Measurements from ENCODE around the gene PDGFB.

PDGFB gene

GRCh38 chr22:39234472-39234787, 10.4 kb downstream of the PDGFB start:
- TF ChIP-seq, protein P1, sequence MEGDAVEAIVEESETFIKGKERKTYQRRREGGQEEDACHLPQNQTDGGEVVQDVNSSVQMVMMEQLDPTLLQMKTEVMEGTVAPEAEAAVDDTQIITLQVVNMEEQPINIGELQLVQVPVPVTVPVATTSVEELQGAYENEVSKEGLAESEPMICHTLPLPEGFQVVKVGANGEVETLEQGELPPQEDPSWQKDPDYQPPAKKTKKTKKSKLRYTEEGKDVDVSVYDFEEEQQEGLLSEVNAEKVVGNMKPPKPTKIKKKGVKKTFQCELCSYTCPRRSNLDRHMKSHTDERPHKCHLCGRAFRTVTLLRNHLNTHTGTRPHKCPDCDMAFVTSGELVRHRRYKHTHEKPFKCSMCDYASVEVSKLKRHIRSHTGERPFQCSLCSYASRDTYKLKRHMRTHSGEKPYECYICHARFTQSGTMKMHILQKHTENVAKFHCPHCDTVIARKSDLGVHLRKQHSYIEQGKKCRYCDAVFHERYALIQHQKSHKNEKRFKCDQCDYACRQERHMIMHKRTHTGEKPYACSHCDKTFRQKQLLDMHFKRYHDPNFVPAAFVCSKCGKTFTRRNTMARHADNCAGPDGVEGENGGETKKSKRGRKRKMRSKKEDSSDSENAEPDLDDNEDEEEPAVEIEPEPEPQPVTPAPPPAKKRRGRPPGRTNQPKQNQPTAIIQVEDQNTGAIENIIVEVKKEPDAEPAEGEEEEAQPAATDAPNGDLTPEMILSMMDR (IDR thresholded peaks at IDR 0.05; ENCODE audit: insufficient read depth, low read length): no peak
- no peak for TF ChIP-seq GABPA (IDR thresholded peaks at IDR 0.05; ENCODE audit: low read depth)
- TF ChIP-seq, protein P2, sequence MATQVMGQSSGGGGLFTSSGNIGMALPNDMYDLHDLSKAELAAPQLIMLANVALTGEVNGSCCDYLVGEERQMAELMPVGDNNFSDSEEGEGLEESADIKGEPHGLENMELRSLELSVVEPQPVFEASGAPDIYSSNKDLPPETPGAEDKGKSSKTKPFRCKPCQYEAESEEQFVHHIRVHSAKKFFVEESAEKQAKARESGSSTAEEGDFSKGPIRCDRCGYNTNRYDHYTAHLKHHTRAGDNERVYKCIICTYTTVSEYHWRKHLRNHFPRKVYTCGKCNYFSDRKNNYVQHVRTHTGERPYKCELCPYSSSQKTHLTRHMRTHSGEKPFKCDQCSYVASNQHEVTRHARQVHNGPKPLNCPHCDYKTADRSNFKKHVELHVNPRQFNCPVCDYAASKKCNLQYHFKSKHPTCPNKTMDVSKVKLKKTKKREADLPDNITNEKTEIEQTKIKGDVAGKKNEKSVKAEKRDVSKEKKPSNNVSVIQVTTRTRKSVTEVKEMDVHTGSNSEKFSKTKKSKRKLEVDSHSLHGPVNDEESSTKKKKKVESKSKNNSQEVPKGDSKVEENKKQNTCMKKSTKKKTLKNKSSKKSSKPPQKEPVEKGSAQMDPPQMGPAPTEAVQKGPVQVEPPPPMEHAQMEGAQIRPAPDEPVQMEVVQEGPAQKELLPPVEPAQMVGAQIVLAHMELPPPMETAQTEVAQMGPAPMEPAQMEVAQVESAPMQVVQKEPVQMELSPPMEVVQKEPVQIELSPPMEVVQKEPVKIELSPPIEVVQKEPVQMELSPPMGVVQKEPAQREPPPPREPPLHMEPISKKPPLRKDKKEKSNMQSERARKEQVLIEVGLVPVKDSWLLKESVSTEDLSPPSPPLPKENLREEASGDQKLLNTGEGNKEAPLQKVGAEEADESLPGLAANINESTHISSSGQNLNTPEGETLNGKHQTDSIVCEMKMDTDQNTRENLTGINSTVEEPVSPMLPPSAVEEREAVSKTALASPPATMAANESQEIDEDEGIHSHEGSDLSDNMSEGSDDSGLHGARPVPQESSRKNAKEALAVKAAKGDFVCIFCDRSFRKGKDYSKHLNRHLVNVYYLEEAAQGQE (IDR thresholded peaks at IDR 0.05; ENCODE audit: insufficient replicate concordance, low read depth): no peak
- DNase-seq (ENCODE audit: low read depth in 1 of 2, low spot score in 1 of 2): no peak
- Histone ChIP-seq H3K27me3 (ENCODE audit: insufficient read depth, poor library complexity, severe bottlenecking) (peaks cover 98% of the 10 kb centered on the region), H3K4me3 (replicated peaks; ENCODE audit: insufficient read depth, low read length) (no peak overlapping the region), H3K27ac (replicated peaks) (no peak overlapping the region)

GRCh38 chr22:39233710-39234471, 10.9 kb downstream of the PDGFB start:
- TF ChIP-seq, protein P1 (IDR thresholded peaks at IDR 0.05; ENCODE audit: insufficient read depth, low read length): no peak
- TF ChIP-seq, protein P2 (IDR thresholded peaks at IDR 0.05; ENCODE audit: insufficient replicate concordance, low read depth): no peak
- TF ChIP-seq SPI1 (IDR thresholded peaks at IDR 0.05; ENCODE audit: borderline replicate concordance, low read depth) (no peak), GABPA (IDR thresholded peaks at IDR 0.05; ENCODE audit: low read depth) (no peak), POLR2AphosphoS5 (IDR thresholded peaks at IDR 0.05; ENCODE audit: low read depth) (no peak)
- no peak overlapping the region for H3K4me3 ChIP-seq (replicated peaks; ENCODE audit: insufficient read depth, low read length)
- peaks cover 98% of the 10 kb centered on the region for H3K27me3 ChIP-seq (ENCODE audit: insufficient read depth, poor library complexity, severe bottlenecking)
- no peak overlapping the region for H3K27ac ChIP-seq (replicated peaks)
- no peak for DNase-seq (ENCODE audit: low read depth in 1 of 2, low spot score in 1 of 2)

- peaks cover 96% of the 10 kb centered on the region for H3K27me3 ChIP-seq (ENCODE audit: insufficient read depth, poor library complexity, severe bottlenecking)
- H3K4me3 ChIP-seq (replicated peaks; ENCODE audit: insufficient read depth, low read length): no peak overlapping the region
- no peak overlapping the region for H3K27ac ChIP-seq (replicated peaks)
- TF ChIP-seq, protein P1 (IDR thresholded peaks at IDR 0.05; ENCODE audit: insufficient read depth, low read length): no peak
- no peak for TF ChIP-seq SPI1 (IDR thresholded peaks at IDR 0.05; ENCODE audit: borderline replicate concordance, low read depth)
- no peak for TF ChIP-seq POLR2AphosphoS5 (IDR thresholded peaks at IDR 0.05; ENCODE audit: low read depth)
- no peak for TF ChIP-seq GABPA (IDR thresholded peaks at IDR 0.05; ENCODE audit: low read depth)
- TF ChIP-seq, protein P2 (IDR thresholded peaks at IDR 0.05; ENCODE audit: insufficient replicate concordance, low read depth): no peak
- DNase-seq (ENCODE audit: low read depth in 1 of 2, low spot score in 1 of 2): no peak
These were observed 11.7 kb downstream of the PDGFB start for GRCh38 chr22:39232806-39233709.

Data from HL-60 (cell line).